ENCODE results near the gene IQSEC1.

IQSEC1 gene

GRCh38 chr3:12906916-12907290, 166.3 kb downstream of the IQSEC1 start:
- TF ChIP-seq GATA2 (IDR thresholded peaks at IDR 0.05; ENCODE audit: low read depth, low read length), result no peak
- TF ChIP-seq GATA3 (IDR thresholded peaks at IDR 0.05; ENCODE audit: low read depth, low read length), result no peak

GRCh38 chr3:12906141-12906915, 166.9 kb downstream of the IQSEC1 start:
- no peak for TF ChIP-seq GATA2 (IDR thresholded peaks at IDR 0.05; ENCODE audit: low read depth, low read length)
- TF ChIP-seq GATA3 (IDR thresholded peaks at IDR 0.05; ENCODE audit: low read depth, low read length), result no peak

GRCh38 chr3:12905316-12906071, 167.7 kb downstream of the IQSEC1 start:
- TF ChIP-seq GATA3 (IDR thresholded peaks at IDR 0.05; ENCODE audit: low read depth, low read length) (no peak), GATA2 (IDR thresholded peaks at IDR 0.05; ENCODE audit: low read depth, low read length) (no peak)

GRCh38 chr3:12904951-12905315, 168.3 kb downstream of the IQSEC1 start:
- TF ChIP-seq GATA2 (IDR thresholded peaks at IDR 0.05; ENCODE audit: low read depth, low read length) (no peak), GATA3 (IDR thresholded peaks at IDR 0.05; ENCODE audit: low read depth, low read length) (no peak)

DNA sequence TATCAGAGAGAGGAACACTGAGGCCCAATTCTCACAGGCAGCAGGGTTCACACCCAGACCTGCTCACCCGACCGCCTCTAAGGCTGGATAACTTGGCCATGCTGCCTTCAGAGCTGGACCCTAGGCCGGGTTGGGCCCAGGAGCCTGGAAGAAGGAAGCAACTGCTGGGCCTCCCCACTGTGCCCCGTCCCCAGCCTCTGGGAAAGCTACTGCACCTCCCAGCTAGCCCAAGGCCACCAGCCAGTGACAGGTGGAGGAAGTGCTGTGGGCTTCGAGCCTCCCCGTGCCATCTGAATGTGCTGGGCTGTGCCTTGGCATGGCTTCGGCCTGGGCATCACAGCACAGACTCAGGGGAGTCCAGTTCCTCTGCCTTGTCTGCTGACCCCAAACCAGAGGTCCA, 169.3 kb downstream of the IQSEC1 start:
- no peak for TF ChIP-seq GATA3 (IDR thresholded peaks at IDR 0.05; ENCODE audit: low read depth, low read length)
- TF ChIP-seq GATA2 (IDR thresholded peaks at IDR 0.05; ENCODE audit: low read depth, low read length), result no peak

- TF ChIP-seq GATA3 (IDR thresholded peaks at IDR 0.05; ENCODE audit: low read depth, low read length) (no peak), GATA2 (IDR thresholded peaks at IDR 0.05; ENCODE audit: low read depth, low read length) (no peak)
Observed at GRCh38 chr3:12903000-12903800, 170.0 kb downstream of the IQSEC1 start.

GRCh38 chr3:12902181-12902999, 170.8 kb downstream of the IQSEC1 start:
- TF ChIP-seq GATA2 (IDR thresholded peaks at IDR 0.05; ENCODE audit: low read depth, low read length) (no peak), GATA3 (IDR thresholded peaks at IDR 0.05; ENCODE audit: low read depth, low read length) (no peak)

DNA sequence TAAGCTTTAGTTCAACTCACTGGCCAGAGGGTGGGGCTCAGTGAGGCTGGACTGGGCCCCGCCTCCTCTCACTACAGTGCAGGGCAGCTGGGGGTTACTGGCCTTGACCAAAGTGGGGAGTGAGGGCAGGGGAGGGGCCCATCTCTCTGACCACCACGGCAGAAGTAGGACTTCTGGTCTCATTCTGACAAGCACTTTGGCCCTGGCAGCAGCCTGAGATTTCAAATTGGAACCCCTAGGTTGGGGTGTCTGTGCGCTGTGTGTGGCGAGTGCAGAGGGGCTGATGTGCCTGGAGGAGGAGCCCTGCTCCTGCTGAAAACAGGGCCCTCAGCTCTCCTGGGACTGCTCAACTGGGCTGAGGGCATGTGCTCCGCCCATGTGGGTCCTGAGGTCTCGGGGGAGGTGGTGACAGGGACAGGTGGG, 171.6 kb downstream of the IQSEC1 start:
- TF ChIP-seq GATA2 (IDR thresholded peaks at IDR 0.05; ENCODE audit: low read depth, low read length) (no peak), GATA3 (IDR thresholded peaks at IDR 0.05; ENCODE audit: low read depth, low read length) (no peak)

DNA sequence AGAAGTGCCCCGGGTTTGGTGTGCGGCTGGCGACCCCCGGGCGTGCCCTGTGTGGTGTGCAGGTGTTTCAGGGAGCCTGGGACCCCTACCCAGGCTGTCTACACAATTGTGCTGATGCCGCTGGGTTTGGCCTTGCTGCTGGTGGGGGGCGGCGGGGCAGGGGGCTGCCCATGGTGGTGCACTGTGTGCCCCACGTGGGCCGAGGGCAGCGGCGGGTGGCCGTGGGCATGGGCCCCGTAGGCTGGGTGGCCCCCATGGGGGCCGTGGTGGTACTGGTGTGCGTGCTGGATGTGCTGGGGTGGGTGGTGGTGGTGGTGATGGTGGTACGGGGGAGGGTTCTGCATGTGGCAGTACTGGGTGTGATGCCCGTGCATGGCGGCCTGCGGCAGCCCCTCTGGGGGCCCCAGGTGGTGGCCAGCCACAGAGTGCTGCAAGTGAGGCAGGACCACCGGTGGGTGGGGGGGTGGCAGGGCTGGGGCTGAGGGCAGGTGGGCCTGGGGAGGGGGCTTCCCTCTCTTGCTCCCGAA, 172.3 kb downstream of the IQSEC1 start:
- TF ChIP-seq GATA2 (IDR thresholded peaks at IDR 0.05; ENCODE audit: low read depth, low read length) (no peak), GATA3 (IDR thresholded peaks at IDR 0.05; ENCODE audit: low read depth, low read length) (no peak)

- no peak for TF ChIP-seq GATA2 (IDR thresholded peaks at IDR 0.05; ENCODE audit: low read depth, low read length)
- no peak for TF ChIP-seq GATA3 (IDR thresholded peaks at IDR 0.05; ENCODE audit: low read depth, low read length)
Observed at GRCh38 chr3:12898965-12899755, 174.1 kb downstream of the IQSEC1 start.

DNA sequence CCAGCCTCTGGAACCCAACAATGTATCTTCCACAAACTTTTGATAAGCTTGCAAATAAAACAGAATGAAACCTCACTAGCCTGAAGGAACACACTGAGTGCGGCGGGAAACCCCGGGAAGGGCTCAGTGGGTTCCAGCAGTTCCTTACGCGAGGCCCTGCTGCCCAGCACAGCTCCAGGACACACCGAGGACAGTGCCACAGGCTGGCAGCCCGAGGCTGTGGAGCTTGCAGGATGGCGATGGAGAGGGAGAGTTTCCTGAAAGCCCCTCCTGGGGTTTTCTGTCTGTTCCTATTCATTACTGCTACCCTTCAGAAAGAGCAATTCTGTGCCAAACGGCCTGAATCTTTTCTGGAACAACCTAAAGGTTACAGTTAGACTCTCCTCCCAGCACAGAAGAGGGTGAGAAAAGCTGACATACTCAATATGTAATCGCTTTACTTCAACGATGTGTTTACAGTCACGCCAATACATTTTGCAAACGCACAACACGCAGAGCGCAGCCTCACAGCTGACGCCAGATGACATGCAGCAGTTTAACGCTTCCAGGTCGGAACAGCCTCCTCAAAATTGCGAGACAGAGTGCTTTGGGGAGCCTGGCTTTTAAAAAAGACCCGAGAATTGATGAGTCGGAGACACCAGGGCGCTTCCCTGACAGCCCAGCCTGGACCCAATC, 174.8 kb downstream of the IQSEC1 start:
- TF ChIP-seq GATA2 (IDR thresholded peaks at IDR 0.05; ENCODE audit: low read depth, low read length), result no peak
- TF ChIP-seq GATA3 (IDR thresholded peaks at IDR 0.05; ENCODE audit: low read depth, low read length), result no peak
